ENCODE measurements around the gene PCSK4. TPM values are rescaled to one million over a fixed set of nuclear protein-coding genes. Genes with fewer than 3 reads are reported as not detected.

The PCSK4 gene
- total and polyA plus RNA-seq, 2 of the 13 experiments (the other 11 are each of a cell fraction or from before 2014, with no cell fraction given), result 2.0 to 2.7 TPM

DNA sequence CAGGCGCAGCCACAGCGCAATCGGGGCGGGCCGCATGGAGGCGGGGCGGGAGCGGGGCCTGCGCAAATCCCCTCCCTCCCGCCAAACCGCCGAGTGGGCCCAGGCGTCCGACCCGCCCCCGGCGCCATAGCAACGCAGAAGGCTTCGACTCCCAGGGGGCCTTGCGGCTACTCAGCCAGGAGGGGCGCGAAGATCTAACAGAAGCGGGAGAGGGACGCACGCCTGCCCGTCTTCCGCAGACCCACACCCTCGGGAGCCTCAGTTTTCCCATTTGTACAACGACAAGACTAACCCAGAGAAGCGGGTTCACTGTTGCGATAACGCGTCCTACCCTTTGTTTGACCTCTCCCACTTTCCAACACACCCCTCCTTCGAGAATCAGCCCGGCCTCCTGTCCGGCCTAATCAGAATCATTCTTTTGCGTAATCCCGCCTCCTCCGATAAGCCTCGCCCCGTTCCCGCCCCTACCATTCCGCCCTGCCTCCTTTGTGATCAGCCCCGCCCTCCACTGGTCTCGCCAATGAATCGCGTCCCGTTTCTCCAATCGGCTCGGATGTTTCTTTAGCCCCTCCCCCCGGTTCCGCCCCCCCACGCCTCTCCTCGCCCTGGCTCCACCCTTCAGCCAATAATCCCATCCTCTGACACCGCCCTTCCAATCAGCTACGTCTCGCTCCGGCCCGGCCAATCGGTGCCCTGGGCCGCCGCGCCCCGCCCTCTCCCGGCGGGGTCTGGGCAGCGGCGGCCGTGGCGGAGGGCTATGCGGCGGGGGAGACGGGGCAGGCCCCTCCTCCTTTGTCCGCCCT is at the start of gene PCSK4 (continued):
- TF ChIP-seq, protein P1, sequence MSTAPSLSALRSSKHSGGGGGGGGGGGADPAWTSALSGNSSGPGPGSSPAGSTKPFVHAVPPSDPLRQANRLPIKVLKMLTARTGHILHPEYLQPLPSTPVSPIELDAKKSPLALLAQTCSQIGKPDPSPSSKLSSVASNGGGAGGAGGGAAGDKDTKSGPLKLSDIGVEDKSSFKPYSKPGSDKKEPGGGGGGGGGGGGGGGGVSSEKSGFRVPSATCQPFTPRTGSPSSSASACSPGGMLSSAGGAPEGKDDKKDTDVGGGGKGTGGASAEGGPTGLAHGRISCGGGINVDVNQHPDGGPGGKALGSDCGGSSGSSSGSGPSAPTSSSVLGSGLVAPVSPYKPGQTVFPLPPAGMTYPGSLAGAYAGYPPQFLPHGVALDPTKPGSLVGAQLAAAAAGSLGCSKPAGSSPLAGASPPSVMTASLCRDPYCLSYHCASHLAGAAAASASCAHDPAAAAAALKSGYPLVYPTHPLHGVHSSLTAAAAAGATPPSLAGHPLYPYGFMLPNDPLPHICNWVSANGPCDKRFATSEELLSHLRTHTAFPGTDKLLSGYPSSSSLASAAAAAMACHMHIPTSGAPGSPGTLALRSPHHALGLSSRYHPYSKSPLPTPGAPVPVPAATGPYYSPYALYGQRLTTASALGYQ (CRISPR knock-in tag; IDR thresholded peaks at IDR 0.05), result peak; percentile 62; the same call in 1 of the 2 replicates
- TF ChIP-seq ZFYVE20 (CRISPR knock-in tag; IDR thresholded peaks at IDR 0.05; ENCODE audit: borderline replicate concordance, low read depth) (no peak), ZBTB3 (CRISPR knock-in tag; IDR thresholded peaks at IDR 0.05; ENCODE audit: borderline replicate concordance, low read depth) (no peak), NFYC (CRISPR knock-in tag; IDR thresholded peaks at IDR 0.05) (peak; percentile 81), ZNF20 (CRISPR knock-in tag; IDR thresholded peaks at IDR 0.05) (no peak), MXI1 (IDR thresholded peaks at IDR 0.05; ENCODE audit: borderline replicate concordance, low read depth, low read length) (peak; percentile 92; the same call in 2 of the 3 replicates), HDAC1 (CRISPR knock-in tag; IDR thresholded peaks at IDR 0.05) (peak; percentile 47), IRX3 (CRISPR knock-in tag; IDR thresholded peaks at IDR 0.05; ENCODE audit: borderline replicate concordance, low read depth) (no peak; the same call in 1 of the 2 replicates), ZNF598 (CRISPR knock-in tag; IDR thresholded peaks at IDR 0.05; ENCODE audit: borderline replicate concordance) (no peak), ZNF773 (CRISPR knock-in tag; IDR thresholded peaks at IDR 0.05; ENCODE audit: borderline replicate concordance) (no peak), KLF16 (CRISPR knock-in tag; IDR thresholded peaks at IDR 0.05) (peak in 1 of 2 experiments; percentile 66; a peak in 2 of 4 replicates)
- TF ChIP-seq, protein P2, sequence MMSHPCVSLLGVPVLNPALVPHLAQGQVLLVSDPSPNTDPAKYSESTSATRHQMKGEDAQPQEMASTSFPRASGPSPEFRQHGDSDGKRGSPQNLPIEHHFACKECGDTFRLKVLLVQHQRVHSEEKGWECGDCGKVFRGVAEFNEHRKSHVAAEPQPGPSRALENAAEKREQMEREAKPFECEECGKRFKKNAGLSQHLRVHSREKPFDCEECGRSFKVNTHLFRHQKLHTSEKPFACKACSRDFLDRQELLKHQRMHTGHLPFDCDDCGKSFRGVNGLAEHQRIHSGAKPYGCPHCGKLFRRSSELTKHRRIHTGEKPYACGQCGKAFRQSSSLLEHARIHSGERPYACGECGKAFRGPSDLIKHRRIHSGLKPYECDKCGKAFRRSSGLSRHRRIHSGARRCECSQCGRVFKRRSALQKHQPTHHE (CRISPR knock-in tag; IDR thresholded peaks at IDR 0.05; ENCODE audit: borderline replicate concordance), result no peak
- TF ChIP-seq, protein P3, sequence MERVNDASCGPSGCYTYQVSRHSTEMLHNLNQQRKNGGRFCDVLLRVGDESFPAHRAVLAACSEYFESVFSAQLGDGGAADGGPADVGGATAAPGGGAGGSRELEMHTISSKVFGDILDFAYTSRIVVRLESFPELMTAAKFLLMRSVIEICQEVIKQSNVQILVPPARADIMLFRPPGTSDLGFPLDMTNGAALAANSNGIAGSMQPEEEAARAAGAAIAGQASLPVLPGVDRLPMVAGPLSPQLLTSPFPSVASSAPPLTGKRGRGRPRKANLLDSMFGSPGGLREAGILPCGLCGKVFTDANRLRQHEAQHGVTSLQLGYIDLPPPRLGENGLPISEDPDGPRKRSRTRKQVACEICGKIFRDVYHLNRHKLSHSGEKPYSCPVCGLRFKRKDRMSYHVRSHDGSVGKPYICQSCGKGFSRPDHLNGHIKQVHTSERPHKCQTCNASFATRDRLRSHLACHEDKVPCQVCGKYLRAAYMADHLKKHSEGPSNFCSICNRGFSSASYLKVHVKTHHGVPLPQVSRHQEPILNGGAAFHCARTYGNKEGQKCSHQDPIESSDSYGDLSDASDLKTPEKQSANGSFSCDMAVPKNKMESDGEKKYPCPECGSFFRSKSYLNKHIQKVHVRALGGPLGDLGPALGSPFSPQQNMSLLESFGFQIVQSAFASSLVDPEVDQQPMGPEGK (CRISPR knock-in tag; IDR thresholded peaks at IDR 0.05), result peak; percentile 83
- TF ChIP-seq, protein P4, sequence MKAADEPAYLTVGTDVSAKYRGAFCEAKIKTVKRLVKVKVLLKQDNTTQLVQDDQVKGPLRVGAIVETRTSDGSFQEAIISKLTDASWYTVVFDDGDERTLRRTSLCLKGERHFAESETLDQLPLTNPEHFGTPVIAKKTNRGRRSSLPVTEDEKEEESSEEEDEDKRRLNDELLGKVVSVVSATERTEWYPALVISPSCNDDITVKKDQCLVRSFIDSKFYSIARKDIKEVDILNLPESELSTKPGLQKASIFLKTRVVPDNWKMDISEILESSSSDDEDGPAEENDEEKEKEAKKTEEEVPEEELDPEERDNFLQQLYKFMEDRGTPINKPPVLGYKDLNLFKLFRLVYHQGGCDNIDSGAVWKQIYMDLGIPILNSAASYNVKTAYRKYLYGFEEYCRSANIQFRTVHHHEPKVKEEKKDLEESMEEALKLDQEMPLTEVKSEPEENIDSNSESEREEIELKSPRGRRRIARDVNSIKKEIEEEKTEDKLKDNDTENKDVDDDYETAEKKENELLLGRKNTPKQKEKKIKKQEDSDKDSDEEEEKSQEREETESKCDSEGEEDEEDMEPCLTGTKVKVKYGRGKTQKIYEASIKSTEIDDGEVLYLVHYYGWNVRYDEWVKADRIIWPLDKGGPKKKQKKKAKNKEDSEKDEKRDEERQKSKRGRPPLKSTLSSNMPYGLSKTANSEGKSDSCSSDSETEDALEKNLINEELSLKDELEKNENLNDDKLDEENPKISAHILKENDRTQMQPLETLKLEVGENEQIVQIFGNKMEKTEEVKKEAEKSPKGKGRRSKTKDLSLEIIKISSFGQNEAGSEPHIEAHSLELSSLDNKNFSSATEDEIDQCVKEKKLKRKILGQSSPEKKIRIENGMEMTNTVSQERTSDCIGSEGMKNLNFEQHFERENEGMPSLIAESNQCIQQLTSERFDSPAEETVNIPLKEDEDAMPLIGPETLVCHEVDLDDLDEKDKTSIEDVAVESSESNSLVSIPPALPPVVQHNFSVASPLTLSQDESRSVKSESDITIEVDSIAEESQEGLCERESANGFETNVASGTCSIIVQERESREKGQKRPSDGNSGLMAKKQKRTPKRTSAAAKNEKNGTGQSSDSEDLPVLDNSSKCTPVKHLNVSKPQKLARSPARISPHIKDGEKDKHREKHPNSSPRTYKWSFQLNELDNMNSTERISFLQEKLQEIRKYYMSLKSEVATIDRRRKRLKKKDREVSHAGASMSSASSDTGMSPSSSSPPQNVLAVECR (CRISPR knock-in tag; IDR thresholded peaks at IDR 0.05; ENCODE audit: borderline replicate concordance), result peak; percentile 89
- TF ChIP-seq, protein P5, sequence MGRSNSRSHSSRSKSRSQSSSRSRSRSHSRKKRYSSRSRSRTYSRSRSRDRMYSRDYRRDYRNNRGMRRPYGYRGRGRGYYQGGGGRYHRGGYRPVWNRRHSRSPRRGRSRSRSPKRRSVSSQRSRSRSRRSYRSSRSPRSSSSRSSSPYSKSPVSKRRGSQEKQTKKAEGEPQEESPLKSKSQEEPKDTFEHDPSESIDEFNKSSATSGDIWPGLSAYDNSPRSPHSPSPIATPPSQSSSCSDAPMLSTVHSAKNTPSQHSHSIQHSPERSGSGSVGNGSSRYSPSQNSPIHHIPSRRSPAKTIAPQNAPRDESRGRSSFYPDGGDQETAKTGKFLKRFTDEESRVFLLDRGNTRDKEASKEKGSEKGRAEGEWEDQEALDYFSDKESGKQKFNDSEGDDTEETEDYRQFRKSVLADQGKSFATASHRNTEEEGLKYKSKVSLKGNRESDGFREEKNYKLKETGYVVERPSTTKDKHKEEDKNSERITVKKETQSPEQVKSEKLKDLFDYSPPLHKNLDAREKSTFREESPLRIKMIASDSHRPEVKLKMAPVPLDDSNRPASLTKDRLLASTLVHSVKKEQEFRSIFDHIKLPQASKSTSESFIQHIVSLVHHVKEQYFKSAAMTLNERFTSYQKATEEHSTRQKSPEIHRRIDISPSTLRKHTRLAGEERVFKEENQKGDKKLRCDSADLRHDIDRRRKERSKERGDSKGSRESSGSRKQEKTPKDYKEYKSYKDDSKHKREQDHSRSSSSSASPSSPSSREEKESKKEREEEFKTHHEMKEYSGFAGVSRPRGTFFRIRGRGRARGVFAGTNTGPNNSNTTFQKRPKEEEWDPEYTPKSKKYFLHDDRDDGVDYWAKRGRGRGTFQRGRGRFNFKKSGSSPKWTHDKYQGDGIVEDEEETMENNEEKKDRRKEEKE (IDR thresholded peaks at IDR 0.05), result no peak

Measured in HepG2 (cell line).